ENCODE measurements around the gene SRSF10. TPM values are rescaled to one million over a fixed set of nuclear protein-coding genes. Genes with fewer than 3 reads are reported as not detected.

Gene SRSF10
- total and polyA plus RNA-seq, 9 of the 15 experiments (the other 6 are each of a cell fraction or from before 2014, with no cell fraction given), result 154 to 264 (median 205) TPM

DNA sequence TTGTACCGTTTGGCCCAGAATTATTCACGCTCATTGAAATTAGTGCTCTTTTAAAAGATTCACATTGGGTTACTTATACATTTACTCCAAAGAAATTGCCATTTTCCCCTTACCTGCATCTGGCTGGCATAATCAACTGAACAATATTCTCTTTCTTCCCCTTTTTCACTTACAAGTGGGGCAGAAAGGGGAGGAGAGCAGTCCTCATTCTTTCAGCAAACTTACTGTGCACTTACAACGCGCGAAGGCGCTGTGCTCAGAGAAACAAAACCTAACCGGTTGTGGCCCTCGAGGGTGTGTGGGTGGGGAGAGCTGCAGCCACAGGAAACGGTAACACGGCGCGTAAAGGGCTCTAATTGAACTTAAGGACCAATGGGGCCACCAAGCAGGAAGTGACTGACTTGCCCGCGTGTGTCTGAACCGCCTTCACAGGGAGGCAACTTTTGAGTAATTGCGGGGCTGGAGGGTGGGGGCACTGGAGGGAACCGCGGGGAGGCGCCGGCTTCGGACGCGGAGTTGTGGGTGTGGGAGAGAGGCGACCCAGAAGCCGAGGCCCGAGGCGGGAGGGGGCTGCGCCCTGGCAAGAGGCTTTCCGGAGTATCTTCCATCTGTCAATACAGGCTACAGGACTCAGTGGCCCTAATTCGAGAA is 21.2 kb downstream of the SRSF10 start:
- FAIRE-seq, result peak; percentile 85
- Histone ChIP-seq H3K9ac (ENCODE audit: insufficient read depth in 1 of 2, low read depth in 2 of 2, low read length in 2 of 2) (peak overlapping the region; percentile 99 to 100), H3K9me3 (replicated peaks; ENCODE audit: control insufficient read depth, insufficient read depth, low read depth, low read length) (no peaks in the 10 kb centered on the region), H3K4me2 (ENCODE audit: insufficient read depth, low read length) (peak overlapping the region; percentile 83), H3K9me1 (ENCODE audit: control insufficient read depth, insufficient read depth, low read length) (no peaks in the 10 kb centered on the region), H3K27ac (ENCODE audit: extremely low read depth, low read depth, low read length) (peak overlapping the region; percentile 98), H4K20me1 (replicated peaks; ENCODE audit: control insufficient read depth, insufficient read depth, low read length) (peaks cover 6% of the 10 kb centered on the region; the same call in 1 of the 2 replicates), H3K4me1 (replicated peaks in 1 of 2; ENCODE audit: control insufficient read depth in 2 of 2, insufficient read depth in 2 of 2, low read length in 2 of 2) (peaks cover 19 to 20% of the 10 kb centered on the region in 2 experiments; a peak in 4 of 5 replicates), H2AFZ (ENCODE audit: low read depth, low read length) (peak overlapping the region; percentile 90), H3K36me3 (ENCODE audit: control insufficient read depth, insufficient read depth, low read length) (peaks cover 32% of the 10 kb centered on the region; the same call in 2 of the 3 replicates), H3K27me3 (ENCODE audit: control insufficient read depth in 2 of 2, insufficient read depth in 2 of 2, low read length in 2 of 2) (no peaks in the 10 kb centered on the region), H3K79me2 (ENCODE audit: control insufficient read depth, insufficient read depth, low read length) (peaks cover 29% of the 10 kb centered on the region), H3K4me3 (peak overlapping the region; percentile 93)
- intact Hi-C loops (cut with micrococcal nuclease) (loop anchor here (1.0 kb wide), 1 partner anchor 21 kb away; the partner anchor contains the start of gene SRSF10), in situ Hi-C loops (cut with MboI) (no loop called here)
- peak; percentile 77 for ATAC-seq
- under 1% methylated on average over 30 of the region's 30 CpGs for WGBS (ENCODE audit: insufficient coverage, low coverage, missing lambda C conversion rate)
- peak; percentile 86 to 97 (median 92) for DNase-seq (ENCODE audit: extremely low read depth in 1 of 4, low spot score in 3 of 4)
- ChIA-PET POLR2A (interaction anchor here (0.6 to 8.0 kb wide), 14 partner anchors 9 to 215 kb away, joined by 3 to 82 read pairs (median 6); partner anchors contain the start of genes ELOA, PITHD1 and SRSF10), CTCF (ENCODE audit: low intra/inter-chr PET ratio) (no interaction called here)
- BruUV-seq (replicated peaks), result no TSS peak
- TF ChIP-seq BHLHE40 (IDR thresholded peaks at IDR 0.05; ENCODE audit: low read length) (peak; percentile 34), EP300 (IDR thresholded peaks at IDR 0.05; ENCODE audit: low read length) (peak; percentile 46; the same call in 1 of the 2 replicates), GATAD2A (IDR thresholded peaks at IDR 0.05) (no peak), MTA2 (IDR thresholded peaks at IDR 0.05; ENCODE audit: low read depth) (no peak; the same call in none of the 2 replicates), NFE2 (IDR thresholded peaks at IDR 0.05; ENCODE audit: low read depth) (no peak), SMAD1 (IDR thresholded peaks at IDR 0.05; ENCODE audit: low read depth, low read length, partially characterized antibody) (peak; percentile 29), SRSF3 (IDR thresholded peaks at IDR 0.05; ENCODE audit: insufficient read depth, low read length) (no peak), FOXK1 (CRISPR knock-in tag; IDR thresholded peaks at IDR 0.05; ENCODE audit: borderline replicate concordance) (peak; percentile 92), SIRT6 (IDR thresholded peaks at IDR 0.05; ENCODE audit: low read depth, low read length) (no peak), PPARD (CRISPR knock-in tag; IDR thresholded peaks at IDR 0.05) (no peak), CTBP1 (IDR thresholded peaks at IDR 0.05; ENCODE audit: borderline replicate concordance) (no peak), FOXA1 (IDR thresholded peaks at IDR 0.05; ENCODE audit: borderline replicate concordance) (no peak), ATF4 (CRISPR knock-in tag; IDR thresholded peaks at IDR 0.05) (no peak), ELK1 (CRISPR knock-in tag; IDR thresholded peaks at IDR 0.05) (no peak)
- TF ChIP-seq, protein P1, sequence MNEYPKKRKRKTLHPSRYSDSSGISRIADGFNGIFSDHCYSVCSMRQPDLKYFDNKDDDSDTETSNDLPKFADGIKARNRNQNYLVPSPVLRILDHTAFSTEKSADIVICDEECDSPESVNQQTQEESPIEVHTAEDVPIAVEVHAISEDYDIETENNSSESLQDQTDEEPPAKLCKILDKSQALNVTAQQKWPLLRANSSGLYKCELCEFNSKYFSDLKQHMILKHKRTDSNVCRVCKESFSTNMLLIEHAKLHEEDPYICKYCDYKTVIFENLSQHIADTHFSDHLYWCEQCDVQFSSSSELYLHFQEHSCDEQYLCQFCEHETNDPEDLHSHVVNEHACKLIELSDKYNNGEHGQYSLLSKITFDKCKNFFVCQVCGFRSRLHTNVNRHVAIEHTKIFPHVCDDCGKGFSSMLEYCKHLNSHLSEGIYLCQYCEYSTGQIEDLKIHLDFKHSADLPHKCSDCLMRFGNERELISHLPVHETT (CRISPR knock-in tag; conservative IDR thresholded peaks at IDR 0.05 in 1 of 2, IDR thresholded peaks at IDR 0.05 in 1 of 2), result no peak
- TF ChIP-seq, protein P2, sequence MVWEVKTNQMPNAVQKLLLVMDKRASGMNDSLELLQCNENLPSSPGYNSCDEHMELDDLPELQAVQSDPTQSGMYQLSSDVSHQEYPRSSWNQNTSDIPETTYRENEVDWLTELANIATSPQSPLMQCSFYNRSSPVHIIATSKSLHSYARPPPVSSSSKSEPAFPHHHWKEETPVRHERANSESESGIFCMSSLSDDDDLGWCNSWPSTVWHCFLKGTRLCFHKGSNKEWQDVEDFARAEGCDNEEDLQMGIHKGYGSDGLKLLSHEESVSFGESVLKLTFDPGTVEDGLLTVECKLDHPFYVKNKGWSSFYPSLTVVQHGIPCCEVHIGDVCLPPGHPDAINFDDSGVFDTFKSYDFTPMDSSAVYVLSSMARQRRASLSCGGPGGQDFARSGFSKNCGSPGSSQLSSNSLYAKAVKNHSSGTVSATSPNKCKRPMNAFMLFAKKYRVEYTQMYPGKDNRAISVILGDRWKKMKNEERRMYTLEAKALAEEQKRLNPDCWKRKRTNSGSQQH (CRISPR knock-in tag; IDR thresholded peaks at IDR 0.05), result no peak

Data from K562 (cell line).